Activated effector memory CD4-positive, alpha-beta T cell treated with anti-CD3 and anti-CD28 coated beads, Interleukin-2, amount 50 U/mL, for 16 hours (primary cell): ENCODE measurements around the gene ARSI.

Source experiments
- DNase-seq: peaks from one replicate; pipeline ENCODE4 v3.0.0-alpha.2; 2020

Gene ARSI

DNA sequence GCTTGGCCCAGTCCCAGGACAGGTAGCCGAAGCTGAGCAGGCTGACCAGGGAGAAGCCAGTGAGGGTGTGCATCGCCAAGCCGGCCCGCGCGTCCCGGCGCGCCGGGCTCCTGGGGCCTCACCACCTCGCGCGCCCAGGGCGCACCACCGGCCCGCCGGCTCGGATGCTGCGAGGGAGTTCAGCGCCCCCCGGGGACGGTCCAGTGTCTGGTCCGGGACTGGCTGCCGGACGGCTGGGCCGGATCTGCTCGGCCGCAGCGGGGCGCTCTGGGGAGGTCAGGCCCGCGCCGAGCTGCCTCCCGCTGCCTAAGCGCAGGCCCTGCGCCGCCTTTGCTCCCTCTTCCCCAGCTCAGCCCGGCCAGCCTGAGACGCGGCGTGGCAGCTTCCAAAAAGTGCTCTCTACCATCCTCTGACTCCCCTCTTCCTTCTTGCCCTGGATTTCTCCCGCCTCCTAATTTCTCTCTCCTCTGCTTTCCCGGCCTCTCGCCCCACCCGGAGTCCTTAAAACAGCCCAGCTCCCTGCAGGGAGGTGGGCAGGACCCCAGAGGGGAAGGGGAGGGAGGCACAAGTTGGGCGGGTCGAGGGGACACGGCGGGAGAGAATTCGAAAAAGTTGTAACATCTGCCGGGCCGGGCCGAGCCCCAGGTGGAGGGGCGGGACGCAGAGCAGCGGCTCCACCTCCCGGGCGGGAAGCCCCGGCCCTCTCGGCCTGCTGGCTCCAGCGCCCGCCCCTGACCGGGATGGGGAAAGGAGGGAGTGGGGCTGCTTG lies at the start of gene ARSI:
ARSI (minus strand) TSS at position 605 of the 769 bp plus-strand sequence; CDS start at position 73, 532 bp downstream.
- DNase-seq, result no peak

DNA sequence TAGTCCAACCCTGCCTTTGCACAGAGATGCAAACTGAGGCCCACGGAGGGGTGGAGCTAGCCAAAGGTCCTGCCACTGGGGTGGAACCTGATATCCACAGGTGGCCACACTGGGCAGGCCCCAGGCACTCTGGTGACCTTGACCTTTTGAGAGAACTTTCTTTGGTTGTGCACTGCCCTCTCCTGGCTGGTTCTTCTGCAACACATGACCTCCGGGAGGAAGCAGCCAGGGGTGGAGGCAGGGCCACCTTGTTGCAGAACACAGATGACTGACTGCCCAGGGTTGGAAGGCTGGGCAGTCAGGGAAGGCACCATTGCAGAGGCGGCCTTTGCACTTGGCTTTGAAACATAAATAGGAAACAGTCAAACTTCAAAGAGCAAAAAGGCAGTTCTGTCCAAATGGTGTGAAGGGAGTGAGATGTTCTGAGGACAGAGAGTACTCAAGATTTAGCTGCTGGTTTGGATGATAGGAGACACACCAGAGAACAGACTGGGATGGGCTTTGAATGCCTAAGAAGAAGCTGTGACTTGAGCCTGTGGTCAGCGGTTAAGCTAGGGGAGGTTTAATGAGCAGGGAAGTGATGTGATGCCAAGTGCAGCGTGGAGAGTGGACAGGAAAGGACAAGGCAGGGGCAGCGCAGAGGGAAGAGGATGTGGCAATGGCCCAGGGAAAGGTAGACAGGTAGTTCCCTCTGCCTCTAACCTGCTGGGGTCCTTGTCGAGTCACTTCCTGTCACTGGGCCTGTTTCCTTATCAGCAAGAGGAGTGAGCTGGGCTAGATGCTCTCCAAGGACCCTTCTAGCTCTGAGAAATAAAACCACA lies 48.0 kb upstream of the ARSI start:
- peak; percentile 75 for DNase-seq

DNA sequence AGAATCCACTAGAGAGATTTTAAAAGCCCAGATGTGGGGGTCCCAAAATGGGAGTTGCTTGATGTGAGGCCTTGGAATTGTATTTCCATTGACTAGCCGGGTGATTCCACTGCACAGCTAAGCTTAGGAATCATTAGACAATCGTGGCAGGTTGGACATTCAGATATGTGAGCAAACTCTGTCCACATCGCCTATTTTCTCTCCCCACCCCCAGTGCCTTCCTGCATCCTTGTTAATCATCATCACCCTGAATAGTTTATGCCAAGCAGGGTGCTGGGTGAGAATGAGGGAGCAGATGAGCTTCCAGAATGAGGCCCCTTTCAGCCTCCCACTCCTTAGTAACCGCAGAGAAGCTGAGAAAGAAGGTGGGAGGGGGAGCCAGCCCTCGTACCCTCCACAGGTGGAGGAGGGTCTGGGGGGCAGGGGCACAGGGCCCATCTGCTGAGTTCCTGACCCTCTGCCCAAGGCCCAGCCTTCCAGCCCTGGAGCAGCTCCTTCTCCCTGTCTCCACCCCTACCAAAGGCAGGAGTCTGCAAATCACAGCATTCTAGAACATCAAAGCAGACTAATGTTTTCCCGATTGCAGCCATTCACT lies 47.1 kb upstream of the ARSI start:
- DNase-seq, result no peak

DNA sequence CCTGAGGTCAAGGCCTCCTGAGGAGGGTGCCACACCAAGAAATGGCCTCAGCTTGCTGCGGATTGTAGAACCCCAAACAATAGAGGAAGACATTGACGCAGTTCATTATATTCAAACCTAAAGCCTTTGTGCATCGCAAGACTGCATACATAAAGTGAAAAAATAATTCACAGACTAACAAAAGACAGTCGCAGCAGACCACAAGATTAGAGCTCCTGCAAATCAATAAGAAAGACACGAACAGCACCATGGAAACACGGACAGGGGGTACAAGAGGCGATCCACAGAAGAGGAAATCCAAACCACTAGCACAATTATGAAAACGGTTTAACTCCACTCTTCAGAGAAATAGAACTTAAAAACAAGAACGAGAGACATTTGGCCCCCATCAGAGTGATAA lies 44.7 kb upstream of the ARSI start:
- no peak for DNase-seq

DNA sequence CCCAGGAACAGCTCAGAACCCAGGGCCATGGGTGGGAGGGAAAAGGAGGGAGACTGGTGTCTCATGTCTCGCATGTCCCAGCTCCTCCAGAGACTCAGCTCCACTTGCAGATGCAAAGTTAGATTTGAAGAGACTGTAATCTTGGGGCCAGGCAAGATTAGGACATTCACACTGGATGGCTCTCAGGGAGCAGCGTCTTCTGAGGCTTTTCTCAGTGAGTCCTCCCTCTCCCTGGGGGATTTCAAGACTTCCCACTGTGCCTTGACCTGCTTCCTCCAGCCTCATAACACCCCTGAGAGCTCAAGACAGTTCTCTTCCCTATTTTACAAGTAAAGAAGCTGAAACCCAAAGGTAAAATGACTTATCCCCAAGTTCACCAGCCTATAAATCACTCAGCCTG lies 44.3 kb upstream of the ARSI start:
- DNase-seq, result no peak

DNA sequence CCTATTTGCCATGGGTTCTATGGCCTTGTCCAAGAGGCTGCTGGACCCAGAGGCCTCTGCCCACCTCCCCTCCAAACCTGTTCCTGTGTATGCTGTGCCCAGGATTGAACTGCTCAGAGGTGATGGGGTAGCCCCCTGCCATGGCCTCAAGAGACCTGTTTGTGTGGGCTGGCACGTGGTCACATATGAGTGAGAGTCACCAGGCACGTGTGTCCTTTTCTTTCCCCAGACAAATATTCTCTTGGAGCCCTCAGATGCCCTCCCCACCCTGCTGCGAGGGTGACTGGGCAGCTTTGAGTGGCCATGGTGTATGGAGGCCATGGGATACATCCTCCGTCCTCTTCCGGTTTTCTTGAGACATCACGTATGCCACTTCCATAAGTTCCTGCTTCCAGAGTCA lies 43.9 kb upstream of the ARSI start:
- no peak for DNase-seq

DNA sequence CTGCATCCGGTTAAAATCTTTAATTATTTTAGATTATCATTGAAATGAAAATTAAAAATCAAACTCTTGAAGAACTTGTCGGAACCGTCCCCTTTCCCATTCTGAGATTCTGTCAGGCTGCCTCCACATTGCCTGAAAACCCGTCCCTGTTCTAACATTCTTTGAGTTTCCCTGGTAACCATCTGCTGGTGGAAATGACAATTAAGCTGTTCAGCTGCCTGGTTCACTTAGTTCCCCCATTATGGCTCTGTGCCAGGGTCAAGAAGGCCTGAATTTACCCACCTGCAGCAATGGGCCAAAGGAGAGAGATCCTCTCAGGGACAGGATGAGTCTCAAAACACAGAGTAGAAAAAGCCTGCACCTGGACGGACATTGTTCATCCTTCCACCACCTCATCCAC lies 43.0 kb upstream of the ARSI start:
- DNase-seq, result no peak

DNA sequence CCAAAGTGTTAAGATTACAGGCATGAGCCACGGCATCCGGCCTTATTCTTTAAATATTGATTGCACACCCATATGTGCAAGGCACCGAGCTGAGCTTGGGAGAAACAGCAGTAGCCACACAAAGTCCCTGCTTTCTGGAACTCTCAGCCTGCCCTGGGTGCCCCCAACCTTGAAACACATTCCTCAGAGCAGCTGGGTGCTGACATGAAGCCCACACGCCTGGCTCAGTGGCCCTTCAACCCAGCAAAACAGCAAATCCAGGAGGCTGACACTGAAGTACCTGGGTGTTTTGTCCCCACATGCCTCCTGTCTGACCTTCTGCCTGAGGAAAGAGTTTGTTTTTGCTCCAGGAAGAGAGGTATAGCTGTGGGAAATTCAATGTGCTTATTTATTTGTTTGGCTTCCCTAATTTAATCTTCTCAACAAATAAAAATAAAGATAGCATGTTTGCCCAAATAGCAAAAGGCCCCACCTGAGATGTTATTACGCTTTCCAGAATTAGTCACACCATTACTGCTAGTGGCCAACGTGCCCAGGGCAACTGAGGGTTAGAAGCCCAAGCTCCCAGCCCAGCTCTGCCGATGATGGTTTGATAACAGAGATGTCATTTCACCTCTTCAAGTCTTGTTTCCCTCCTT lies 41.4 kb upstream of the ARSI start:
- DNase-seq, result no peak

DNA sequence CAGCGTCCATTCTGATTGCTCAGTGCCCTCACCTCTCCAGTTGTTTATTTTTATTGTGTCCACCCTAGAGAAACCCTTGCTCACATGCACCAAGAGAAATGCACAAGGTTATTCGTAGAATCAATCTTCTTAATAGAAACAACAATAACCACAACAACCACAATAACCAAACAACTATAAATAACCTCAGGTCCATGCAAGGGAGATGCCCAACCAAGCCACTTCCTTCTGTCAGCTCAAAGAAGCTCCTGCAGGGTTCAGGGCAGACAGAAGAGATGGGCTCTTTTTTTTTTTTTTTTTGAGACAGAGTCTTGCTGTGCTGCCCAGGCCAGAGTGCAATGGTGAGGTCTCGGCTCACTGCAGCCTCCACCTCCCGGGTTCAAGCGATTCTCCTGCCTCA lies 39.9 kb upstream of the ARSI start:
- no peak for DNase-seq

DNA sequence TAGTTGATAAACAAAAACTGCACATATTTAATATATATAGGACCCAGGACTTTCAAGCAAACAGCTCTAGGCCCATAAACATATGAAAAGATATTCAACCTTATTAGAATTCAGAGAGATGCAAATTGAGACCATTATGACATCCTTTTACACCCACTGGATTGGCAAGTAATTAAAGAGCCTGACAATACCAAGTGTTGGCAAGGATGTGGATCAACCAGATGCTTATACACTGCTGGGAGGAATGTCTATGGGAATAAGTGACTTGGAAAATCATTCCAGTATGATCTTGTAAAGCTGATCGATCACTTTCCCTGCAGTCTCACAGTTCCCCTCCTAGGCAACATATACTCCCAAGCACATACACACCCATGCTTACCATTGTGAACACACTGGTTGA lies 39.3 kb upstream of the ARSI start:
- no peak for DNase-seq

DNA sequence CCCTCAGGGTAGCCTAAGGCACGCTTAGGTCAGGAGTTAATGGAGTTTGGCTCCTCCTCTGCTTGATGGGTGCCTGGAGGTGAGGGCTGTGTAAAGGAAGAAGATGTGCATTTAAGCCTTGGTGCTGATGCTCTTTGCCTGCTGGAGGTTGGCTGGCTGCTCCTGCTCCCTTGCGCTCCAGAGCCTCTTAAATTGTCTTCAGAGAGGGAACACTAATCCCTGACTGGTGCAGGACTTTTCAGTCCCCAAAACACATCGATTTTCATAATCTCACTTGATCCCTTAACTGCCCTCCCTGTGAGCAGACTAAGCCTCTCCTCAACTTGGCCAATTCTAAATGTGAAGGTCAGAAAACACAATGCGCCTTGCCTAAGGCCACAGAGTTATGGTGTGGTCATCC lies 38.6 kb upstream of the ARSI start:
- DNase-seq, result no peak

DNA sequence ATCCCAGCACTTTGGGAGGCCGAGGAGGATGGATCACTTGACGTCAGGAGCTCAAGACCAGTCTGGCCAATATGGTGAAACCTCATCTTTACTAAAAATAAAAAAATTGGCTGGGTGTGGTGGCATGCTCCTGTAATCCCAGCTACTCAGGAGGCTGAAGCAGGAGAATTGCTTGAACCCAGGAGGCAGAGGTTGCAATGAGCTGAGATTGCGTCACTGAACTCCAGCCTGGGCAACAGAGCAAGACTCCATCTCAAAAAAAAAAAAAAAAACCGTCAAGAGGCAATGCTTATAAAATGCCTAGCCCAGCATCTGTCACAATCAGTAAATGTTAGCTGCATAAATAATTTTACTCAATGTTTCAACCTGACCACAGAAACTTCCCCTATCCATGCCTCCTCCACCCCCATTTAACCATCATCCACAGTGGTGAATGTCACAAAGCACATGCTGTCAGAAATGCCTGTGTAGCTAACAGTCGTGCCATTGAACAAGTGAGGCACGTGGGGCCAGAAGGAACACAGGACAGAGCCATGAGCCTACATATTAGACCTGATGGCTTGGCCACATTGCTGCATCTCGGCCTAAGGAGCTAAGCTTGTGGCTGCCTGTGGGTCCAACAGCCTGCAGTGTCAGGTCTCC lies 38.0 kb upstream of the ARSI start:
- no peak for DNase-seq

DNA sequence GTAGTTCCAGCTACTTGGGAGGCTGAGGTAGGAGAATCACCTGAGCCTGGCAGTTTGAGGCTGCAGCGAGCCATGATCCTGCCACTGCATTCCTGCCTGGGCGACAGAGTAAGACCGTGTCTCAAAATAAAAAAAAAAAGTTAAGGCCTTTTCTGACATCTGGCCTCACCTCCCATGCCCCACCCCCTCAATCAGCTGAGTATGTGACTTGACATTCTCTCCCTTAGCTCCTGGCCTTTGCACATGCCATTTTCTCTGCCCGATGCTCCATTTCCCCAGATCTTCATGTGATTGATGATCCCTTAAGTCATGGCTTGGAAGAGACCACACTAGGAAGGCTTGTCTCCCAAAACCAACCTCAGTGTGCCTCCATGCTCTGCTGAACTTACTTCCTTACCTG lies 37.1 kb upstream of the ARSI start:
- no peak for DNase-seq

DNA sequence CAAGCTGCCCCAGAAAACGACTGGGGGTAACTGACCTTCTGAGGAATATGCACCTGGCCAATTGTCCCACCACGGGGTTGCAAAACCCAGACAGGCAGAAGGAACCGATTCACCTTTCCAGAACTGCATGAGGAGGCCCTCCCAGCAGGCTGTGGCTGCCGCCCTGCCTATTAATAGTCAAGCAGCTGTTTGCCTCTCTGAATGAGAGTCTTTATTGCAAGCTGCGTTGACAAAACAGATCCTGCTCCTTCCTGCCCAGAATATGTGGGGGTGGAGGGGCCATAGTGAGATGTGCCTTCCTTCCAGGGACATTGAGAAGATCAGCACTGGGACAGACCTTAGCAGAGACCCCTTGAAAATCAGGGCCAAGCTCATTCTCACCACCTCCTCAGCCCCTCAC lies 36.5 kb upstream of the ARSI start:
- DNase-seq, result no peak

DNA sequence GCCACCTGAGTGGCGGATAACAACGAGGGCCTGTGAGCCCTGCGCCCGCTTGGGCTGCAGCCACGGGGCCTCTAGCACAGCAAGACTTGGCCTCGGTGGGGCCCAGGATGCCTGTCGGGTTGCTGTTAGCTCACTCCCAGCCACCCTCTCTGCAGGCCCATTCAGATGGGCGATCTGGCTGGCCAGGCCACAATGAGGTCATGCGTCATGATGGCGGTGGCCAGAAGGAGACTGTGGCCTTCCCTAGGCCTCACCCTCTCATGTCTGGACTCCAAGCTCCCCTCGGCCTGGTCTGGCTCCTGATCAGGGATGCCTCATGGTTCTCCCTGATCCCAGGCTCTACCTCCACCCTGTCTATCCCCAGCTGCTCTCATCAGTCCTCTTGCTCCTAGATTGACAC lies 35.8 kb upstream of the ARSI start:
- no peak for DNase-seq

DNA sequence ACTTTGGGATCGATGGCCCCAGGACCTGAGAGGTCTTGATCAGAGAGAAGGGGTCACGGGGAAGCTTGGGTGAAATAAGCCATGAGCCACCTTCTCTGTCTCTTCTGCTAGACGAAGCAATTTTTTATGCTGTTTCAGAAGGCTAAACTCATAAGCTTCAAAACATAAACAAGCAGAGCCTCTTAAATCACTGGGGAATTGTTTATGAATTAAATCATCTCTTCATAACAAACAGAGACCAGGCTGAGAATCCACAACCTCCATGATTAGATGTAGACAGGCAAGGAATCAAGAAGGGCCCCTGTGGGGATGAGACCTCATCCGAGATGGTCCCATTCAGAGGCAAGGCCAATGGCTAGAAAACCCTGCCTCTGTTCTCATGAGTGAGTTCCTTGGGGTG lies 33.1 kb upstream of the ARSI start:
- DNase-seq, result no peak

DNA sequence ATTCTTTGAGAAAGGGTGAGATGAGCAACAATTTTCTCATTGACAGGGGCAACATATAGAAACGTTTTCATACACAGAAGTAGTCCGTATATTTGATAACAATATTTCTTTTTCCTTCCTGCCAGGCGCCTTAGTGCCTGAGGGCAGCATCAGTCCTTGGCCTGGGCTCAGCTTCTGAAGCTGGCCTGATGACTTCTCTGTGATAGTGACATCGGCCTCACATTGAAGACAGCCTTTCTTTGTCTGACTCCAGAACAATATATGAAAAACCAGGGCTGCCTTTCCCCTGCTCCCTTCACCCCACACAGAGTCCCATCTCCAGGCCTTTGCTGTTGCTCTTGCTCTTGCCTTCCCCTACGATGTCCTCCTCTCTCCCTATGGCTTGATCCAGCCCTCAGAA lies 30.7 kb upstream of the ARSI start:
- DNase-seq, result no peak

DNA sequence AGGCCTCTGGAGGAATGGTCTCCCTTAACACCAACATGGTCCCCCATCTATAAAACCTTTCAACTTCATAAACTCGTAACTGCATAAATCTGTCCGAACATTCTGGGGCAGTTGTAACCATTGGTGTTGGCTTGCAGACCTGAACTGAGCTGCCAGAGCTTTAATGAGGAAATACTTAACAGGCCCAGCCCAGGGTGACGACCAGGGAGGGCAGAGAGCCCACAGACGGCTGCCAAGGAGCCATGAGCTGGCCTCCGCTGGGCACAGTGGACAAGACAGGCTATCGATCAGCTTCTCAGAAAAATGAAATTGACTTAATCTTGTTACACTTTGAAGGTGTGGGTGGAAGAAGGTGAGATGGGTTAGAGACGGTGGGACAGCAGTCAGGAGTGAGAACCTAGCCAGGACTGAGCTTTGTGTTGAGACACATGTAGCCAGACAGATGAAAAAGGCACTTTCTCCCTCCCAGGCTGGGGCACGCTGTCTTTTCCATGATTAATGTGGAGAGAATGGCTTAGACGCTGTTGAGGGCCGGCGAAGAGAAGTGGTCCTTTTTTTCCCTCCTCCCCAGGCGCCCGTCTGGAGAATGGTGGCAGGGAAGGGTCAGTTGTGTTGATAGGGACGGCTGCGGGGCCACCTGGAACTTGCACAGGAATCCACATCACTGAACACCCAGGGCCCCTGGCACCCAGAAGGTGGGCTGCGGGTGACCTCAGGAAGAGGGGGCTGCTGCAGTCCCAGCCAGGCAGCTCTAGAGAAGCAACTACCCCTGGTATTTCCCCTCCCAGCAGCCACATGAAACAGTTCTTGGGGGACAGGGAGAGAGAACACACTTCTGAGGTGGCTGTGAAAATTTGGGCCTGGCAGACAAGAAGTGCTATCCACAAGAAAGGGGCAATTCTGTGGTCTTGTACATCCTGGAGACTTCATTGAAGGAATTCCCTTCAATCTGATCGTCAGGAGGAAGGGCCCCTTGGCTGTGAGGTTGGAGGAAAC lies 27.5 kb upstream of the ARSI start:
- no peak for DNase-seq

DNA sequence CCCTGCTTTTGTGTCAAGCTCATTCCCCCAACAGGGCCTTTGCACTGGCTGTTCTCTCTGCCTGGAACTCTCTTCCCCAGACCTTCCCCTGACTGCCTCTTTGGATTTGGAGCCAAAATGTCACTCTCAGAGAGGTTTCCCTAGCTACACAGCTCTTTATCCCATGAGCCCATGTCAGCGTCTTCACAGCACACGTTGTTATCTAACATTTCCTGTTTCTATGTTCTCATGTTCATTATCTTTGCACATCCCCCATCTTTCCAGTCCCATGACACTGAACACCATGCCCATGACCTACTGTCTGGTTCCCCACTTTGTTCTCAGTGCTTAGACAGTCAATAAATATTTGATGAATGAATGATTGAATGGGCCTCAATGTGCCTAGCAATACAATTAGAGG lies 26.3 kb upstream of the ARSI start:
- DNase-seq, result no peak

DNA sequence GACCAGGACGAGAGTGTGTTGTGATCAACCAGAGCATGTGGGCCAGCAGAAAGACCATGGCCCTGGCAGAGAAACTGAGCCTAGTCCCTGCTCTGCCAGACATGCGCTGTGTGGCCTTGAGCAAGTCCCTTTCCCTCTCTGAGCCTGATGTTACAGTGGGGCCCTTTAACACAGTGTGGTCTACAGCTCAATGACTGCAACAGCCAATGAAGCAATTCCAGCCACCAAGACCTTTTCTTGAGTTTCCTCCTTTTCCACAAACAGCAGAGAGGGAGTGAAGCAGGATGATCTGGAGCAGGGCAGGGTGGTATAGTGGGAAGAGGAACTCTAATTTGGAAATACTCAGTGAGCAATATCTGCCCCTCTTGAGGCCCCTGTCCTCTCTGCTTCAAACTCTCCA lies 25.8 kb upstream of the ARSI start:
- DNase-seq, result no peak

DNA sequence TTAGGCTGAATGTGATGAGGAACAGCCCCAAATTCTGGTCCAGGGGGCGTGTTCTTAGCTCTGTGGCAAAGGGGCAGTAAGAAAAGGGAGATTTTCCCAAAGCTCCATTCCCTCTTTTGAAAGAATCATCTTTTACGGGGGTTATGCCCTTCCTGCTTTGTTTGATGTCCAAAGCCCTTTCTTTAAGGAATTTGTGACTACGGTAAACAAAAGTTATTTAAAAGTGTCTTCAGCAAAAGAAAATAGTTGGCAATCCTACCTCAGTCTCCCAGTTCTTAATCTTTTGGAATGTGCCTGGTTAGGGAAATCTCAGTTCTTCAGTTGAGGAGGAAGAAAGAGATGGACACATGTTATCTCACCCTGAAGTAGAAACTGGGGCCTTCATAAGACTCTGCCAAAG lies 24.4 kb upstream of the ARSI start:
- no peak for DNase-seq

DNA sequence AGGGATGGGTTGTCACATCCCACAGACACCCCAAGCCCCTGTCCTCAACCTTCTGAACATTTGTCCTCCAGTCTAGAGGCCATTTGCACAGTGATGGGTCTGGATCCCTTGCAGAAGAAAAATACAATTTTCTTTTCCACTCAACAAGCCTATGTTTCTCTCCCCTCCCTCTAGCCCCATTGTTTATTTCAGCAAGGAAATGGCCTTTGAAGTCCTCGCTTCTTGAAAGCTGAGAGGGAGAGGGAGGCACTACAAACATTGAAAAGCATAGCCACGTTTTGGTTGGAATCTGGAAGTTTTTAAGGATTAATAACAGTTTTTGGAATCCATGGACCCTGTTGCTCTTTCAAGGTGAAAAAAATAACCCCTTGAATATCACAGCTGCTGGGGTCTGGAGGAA lies 24.0 kb upstream of the ARSI start:
- no peak for DNase-seq
